ENCODE measurements around the gene CANX. TPM values are rescaled to one million over a fixed set of nuclear protein-coding genes. Genes with fewer than 3 reads are reported as not detected.
A peak's percentile ranks its signal among the peaks of the same experiment; 100 is the strongest.

CANX gene
- total RNA-seq, 1 donor from 2014 or later: 375 TPM

DNA sequence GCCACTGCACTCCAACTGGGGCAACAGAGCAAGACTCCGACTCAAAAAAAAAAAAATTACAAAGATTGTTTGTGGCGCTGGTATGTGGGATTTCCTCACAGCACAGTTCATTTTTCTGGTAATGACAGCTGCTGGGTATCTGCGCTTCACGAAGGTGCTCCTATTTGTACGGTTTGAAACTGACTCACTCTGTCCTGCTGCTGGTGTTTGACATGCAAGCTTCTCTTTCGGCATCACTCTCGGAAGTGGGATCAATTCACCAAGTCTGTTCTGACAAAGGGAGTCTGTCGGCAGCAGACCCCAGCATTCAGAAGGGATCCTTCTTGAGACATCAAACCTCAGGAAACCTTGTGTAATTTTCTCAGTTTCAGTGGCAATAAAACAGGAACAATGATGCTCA lies 60.2 kb downstream of the CANX start:
- no peak for ATAC-seq

DNA sequence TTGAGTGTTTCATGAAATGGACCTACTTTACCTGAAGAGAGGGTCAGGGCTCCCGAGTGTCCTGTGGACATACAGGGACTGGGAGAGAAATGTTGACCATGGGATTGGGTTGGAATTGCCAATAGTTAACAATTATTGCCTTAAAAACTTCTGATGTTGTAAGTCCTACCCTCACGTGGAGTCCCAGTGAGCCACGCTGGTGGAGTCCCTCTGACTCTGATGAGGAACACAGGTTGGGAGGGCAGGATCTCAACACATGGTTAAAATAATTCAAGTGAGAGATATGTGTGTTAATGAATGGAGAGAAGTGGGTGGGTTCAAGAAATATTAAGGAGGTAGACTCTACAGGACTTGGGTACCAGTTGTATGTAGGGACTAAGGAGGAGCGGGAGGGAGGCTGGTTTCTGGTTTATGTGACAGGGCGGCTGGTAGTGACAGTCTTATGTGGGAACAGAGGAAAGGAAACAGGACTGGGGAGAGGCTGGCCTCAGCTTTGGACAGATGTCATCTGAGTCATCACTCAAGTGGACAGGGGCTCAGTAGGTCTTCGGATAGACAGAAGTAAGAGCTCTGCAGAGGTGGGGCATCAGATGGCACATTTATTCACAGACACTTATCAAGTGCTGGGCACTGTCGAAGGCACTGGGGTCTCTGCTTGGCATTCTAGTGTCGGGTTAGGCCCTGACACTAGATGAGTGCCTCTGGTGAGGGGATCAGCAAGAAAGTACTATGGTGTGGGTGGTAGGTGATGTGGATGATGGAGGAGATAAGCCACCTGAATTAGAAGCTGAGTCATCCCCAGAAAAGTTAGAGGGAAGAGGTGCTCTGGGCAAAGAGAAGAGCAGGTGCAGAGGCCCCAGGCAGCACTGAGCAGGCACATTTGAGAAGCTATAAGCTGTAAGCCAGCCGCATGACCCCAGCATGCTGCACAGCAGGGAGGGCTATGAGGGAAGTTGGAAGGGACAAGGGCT lies 61.1 kb downstream of the CANX start:
- ATAC-seq: no peak

DNA sequence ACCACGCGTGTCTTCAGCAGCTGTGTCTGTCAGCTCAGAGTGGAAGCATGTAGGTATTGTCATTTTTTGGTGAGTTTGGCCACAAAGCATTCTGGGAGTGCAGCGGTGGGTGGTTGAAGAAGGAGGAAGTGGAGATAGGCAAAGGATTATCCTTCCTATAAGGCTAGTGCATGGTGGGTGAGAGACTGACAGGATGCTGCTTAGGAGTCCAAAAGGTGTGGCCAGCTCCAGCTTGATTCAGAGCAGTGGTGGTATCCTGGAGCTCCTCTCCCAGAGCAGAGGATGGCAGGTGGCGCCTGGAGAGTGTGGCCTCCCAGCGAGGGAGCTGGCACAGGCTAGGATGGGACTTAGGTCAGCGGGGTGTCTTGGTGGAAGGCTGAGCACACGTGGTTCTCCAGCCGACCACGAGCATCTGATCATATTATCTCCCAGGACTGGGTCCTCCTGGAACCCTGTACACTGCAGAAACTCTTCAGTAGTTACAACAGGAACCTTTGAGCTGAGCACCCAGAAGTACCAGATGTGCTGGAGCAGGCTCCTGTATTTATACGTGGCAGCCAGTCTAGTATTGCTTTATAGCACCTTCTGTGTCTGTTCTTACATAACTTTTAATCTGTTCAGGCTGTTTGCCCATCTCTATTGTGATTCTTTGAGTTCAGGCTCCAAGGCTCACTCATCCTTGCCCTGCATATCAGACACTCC lies 63.5 kb downstream of the CANX start:
- peak; percentile 55 for ATAC-seq

DNA sequence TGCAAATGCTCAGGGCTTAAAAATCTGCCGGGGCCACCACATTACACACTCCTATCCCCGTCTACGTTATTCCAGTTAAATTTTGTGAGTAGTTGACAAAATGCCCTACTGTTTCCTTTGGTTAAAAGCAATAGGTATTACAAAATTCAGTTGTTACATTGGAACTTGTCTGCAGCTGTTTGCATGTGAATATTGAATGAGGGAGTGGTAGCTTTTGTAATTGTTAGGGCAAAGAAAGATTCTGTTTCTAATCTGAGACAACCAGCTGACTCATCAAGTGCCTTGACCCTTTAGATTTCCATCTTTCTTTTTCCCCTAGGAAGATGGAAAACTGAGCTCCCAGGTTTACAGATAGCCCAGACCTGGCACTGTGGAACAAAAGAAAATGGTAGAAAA lies 64.0 kb downstream of the CANX start:
- no peak for ATAC-seq

DNA sequence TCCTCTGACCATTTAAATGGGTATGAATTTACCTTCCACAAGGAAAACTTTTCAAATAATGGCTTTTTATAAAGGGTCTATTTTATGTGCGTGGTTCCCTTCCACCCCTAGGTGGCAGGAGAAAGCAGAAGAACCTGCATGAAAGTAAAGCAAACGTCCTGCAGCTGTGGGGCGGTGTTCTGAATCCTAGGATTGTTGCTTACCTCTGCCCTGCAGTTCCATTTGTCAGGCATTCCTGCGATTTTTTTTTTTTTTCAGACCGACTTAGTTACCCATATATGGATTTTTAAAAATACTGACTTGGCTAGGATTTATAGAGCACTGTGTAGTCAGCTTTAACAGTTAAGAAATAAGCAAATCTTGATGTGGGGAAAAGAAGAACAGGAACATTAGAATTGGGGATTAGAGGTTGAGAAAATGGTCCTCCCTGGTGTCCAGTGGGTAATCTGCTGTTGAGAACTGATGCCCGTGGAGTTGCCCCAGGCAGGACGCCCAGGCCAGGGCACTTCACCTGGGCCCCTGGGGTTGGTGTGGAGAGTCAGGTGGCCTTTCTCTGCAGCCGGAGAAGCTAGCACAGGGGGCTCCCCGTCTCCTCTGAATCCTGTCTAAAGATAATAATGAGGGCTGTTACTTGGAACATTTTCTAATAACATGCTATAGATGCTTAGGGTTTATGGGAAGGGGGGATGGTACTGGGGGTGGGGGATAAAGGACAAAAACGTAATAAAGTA lies 64.6 kb downstream of the CANX start:
- peak; percentile 68 for ATAC-seq

DNA sequence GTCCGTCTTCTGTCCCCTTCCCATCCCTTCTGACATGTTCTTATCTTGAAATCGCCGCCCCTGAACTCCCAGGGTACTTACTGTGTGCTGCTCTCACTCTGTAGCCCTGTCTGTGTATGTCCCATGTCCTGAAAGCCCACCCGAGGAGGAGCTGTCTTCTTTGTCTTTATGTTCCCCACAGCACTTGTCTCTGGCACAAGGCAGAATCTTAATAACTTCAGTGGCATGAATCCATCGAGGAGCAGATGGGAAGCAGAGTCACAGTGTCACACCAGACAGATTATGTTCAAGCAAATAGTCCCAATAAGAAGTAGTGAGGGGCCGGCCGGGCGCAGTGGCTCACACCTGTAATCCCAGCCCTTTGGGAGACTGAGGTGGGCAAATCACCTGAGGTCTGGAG lies 65.3 kb downstream of the CANX start:
- ATAC-seq: no peak

DNA sequence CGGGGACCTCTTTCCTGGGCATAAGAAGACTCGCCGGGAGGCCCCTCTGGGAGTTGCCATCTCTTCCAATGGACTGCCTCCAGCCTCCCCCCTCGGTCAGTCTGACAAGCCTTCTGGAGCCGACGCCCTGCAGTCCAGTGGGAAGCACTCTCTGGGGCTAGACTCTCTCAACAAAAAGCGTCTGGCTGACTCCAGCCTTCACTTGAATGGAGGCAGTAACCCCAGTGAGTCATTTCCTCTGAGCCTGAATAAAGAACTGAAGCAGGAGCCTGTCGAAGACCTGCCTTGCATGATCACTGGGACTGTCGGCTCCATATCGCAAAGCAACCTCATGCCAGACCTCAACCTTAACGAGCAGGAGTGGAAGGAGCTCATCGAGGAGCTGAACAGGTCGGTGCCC lies 66.6 kb downstream of the CANX start:
- ATAC-seq: peak; percentile 54

DNA sequence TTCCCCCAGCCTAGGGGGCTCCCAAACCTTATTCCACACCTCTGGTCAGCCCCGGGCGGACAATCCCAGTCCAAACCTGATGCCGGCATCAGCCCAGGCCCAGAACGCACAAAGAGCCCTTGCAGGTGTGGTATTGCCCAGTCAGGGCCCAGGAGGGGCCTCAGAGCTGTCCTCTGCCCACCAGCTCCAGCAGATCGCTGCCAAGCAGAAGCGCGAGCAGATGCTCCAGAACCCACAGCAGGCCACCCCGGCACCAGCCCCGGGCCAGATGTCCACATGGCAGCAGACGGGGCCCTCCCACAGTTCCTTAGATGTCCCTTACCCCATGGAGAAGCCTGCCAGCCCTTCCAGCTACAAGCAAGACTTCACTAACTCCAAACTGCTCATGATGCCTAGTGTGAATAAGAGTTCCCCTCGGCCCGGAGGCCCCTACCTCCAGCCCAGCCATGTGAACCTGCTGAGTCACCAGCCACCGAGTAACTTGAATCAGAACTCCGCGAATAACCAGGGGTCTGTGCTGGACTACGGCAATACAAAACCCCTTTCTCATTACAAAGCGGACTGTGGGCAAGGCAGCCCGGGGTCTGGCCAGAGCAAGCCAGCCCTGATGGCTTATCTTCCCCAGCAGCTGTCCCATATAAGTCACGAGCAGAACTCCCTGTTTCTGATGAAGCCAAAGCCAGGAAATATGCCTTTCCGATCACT lies 67.4 kb downstream of the CANX start:
- no peak for ATAC-seq

DNA sequence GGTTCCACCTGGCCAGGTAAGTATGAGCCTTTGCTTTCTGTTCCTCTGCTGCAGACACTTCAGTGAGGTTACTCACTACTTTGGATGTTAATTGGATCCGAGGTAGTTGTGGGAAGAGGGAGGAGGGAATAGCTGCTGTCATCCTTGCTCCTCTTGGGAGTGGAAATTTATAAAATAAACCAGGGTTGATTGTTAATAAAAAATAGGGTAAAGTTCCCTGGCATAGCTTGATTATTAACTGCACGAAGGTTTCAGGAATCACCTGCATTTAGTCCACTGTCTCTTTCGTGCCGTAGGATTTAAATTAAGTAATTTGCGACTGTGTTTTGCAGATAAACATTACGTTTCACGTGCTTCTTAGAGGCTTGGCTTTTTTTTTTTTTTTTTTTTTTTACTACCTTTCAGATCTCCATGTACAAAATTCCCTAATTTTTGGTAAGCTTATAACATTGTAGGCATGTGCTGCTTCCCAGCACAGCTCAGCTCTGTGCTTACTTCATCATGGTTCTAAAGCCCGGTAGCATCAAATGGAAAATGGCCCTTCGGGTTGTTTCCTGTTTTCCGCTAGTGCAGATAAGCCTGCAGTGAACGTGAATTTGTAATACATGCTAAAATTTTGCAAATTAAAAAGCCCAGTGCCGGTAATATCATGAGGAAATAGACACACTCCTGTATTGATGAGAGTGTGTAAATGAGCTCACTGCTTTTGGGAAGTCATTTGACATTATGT lies 68.1 kb downstream of the CANX start:
- no peak for ATAC-seq

DNA sequence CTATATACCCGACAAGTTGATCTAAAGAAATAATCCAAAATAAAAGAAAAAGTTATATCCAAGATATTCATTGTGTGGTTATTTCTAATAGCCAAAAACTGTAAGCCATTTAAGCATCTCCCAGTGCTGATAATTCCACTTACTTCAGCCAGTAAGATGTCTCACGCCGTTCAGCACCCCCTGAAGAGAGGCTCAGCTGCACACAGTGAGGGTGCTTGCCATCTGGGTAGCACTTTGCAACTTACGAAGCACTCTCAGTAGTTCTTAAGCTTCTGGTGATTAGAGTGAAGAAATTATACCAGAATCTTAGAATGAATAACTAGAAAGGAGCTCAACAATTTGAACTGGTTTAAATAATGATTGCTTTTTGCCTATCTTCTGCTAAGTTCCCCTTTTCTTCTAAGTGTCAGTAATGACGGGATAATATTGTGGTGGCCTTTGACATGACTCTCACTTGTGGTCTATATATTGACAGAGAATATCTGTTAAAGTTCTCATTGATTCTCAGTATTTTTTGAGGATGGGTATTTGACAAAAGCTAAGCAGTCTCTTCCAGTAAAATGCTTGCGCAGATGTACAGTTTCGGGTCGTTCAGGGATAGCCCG lies 68.8 kb downstream of the CANX start:
- no peak for ATAC-seq

DNA sequence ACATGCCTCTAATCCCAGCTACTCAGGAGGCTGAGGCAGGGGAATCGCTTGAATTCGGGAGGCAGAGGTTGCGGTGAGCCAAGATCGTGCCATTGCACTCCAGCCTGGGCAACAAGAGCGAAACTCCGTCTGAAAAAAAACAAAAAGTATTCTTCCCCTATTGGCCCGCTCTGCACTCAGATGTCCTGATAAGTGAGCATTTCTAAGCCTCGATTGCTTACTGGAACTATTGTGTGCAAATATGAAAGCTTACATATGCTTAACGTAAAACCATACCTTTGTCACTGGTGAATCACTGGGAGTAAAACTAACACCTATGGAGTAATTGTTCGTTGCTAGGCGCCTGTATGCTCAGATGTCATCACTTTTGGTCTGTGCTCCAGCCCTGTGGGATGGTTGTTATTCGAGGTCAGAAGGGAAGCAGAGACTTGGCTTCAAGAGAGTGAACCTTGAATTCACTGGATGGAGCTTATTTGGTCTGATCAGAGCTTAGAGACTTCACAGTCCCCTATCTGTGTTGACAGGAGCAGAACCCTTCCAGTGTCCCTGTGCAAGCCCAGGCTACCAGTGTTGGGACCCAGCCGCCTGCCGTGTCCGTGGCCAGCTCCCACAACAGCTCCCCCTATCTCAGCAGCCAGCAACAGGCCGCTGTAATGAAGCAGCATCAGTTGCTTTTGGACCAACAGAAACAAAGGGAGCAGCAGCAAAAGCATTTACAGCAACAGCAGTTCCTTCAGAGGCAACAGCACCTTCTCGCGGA lies 69.7 kb downstream of the CANX start:
- peak; percentile 42 for ATAC-seq

DNA sequence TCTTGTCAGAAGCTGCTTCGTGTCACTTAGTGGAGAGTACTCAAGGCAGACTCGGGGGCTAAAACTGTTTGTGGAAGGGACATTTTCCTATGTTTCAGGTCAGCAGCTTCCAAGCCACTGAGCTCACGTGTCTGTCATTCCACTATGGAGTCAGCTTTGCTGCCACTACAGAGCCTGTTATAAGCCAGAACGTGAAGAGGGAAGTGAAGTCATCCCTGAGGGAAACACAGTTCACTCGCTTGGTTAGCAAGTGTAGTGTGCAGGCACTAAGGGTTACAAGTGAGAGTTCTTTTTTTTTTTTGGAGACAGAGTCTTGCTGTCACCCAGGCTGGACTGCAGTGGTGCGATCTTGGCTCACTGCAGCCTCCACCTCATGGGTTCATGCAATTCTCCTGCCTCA lies 70.5 kb downstream of the CANX start:
- no peak for ATAC-seq

DNA sequence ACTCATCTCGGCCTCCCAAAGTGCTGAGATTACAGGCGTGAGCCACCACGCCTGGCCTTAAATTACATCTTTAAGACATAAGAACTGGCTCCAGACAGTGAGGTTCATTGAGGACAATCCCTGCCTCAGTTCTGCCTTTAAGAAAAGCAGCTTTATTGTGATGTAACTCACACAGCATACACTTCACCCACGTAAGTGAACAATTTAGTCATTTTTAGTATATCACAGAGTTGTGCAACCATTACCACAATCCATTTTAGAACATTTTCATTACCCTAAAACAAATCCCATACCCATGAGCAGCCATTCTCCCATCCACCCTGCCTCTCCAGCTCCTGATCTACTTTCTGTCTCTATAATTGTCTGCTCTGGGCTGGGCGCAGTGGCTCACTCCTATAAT lies 71.0 kb downstream of the CANX start:
- no peak for ATAC-seq

DNA sequence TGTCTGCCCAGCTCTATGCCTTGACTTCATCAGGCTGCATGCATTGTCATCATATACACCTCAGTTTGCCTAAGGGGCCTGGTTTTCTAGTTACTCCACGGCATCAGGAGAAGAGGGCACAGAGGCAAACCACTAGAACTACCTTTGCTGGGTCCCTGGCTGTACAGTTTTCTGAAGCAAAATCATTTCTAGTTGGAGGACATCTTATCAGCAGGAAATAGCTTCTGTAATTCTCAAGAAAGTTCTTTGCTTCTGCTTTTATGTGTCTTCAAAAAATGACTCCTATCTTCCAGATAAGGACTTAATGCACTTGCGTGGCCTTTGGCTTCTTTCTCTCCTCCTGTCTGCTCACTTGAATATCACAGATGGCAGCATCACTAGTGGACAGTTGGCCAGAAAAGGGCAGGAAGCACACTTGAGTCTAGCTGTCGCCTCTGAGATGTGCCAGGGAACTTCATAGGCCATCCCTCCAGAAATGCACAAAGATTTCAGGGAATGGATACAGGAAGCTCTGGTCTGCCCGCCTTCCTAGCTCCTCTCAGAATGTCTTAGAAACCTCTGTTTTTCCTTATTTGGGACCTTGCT lies 72.6 kb downstream of the CANX start:
- no peak for ATAC-seq

DNA sequence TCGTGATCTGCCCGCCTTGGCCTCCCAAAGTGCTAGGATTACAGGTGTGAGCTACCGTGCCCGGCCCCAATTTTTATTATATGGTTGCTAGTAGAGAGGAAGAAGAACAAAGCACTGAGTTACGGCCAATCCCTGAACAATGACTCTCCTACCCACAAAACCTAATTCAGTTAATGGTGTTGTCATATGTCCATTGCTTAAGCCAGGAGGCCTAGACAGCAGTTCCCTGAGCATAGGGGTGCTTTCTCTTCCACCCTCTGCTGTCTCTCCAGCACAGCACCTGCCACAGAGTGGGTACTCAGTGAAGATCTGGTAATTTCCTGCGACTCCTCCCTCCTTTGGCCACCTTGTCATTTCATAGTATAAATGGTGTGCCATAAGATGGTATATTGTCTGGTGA lies 73.6 kb downstream of the CANX start:
- no peak for ATAC-seq

DNA sequence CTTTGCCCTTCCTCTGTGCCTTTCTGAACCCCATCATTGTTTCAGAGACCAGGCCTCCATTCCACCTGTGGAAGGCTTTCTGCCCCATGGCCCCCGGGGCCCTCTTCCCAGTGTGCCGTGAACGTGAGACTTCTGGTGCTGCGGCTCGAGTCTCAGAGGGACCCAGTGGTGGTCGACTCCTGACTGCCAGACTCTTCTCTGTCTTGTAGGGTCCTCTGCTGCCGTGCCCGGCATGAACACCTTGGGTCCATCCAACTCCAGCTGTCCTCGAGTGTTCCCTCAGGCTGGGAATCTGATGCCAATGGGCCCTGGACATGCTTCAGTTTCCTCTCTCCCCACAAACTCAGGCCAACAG lies 74.9 kb downstream of the CANX start:
- no peak for ATAC-seq

DNA sequence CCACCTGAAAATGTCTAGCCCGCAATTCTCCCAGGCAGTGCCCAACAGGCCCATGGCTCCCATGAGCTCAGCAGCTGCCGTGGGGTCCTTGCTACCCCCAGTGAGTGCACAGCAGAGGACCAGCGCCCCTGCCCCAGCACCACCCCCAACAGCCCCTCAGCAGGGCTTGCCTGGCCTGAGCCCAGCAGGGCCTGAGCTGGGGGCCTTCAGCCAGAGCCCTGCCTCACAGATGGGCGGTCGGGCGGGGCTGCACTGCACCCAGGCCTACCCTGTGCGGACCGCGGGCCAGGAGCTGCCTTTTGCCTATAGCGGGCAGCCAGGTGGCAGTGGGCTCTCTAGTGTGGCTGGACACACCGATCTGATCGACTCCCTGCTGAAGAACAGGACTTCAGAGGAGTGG lies 75.7 kb downstream of the CANX start:
- no peak for ATAC-seq

DNA sequence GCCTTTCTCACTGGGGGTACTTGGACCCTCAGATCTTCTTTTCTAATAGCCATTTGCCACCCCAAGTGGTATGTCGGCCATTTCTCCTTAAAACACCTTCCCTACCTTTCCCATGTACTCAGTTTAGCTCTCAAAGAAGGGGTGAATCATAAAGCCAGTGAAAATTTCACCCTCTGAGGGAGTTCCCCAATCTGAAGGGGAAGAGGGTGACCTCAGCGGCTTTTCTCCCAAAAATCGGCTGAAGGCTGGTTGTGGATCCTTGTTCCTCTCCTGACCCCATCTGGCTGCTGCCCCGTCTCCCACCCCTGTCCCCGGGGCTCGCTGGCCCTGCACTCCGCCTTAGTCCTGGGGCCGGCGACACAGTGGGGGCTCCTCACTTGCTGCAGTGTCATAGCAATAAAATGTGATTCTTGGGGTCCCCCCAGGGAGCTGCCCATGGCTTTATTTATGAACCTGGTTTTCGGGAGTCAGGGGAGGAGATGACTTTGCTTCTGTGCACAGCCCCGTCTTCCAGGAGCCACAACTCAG lies 77.7 kb downstream of the CANX start:
- ATAC-seq: no peak

DNA sequence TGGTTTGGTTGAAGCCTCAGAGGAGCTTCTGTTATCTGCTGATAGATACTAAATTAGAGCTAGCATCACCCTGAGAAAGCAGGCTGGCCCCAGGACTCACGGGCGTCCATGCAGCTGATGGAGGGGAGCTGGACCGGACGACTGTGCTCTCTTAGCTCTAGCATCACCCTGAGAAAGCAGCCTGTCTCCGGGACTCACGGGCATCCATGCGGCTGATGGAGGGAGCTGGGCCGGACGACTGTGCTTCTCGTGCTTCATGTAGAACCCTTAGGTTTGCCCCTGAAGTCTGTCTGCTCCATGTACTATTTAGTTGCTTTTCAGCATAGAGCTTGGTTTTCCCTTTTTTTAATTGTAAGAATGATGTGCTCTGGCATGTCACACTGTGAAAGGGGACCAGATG lies 78.7 kb downstream of the CANX start:
- ATAC-seq: no peak

DNA sequence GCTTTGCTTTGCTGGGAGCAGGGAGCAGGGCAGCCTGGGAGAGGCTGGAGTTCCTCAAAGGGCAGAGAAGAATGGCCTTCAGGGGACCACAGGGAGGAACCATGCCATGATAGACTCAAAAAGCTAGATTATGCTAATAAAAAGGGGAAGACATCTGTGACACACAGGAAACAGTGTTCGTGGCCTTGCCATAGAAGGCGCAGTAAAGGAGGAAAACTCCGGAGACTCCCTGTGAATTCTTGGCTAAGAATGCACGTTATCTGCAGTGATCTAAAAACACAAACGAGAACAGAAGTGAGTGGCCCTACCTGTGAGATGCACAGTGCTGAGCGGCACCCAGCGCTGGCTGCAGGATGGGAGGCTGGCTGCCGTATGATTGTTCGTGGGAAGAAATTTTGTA lies 79.1 kb downstream of the CANX start:
- no peak for ATAC-seq

Data from esophagus mucosa (tissue), 1 donor.